T-cell (primary cell): Measurements from ENCODE around the gene MOXD1. TPM values are rescaled to one million over a fixed set of nuclear protein-coding genes. Genes with fewer than 3 reads are reported as not detected.

Source experiments
- ATAC-seq, 4 experiments: fragments of 200-7000 bp in 3 of 4; fragments of 150-1000 bp in 1 of 4; cut with Tn5 transposase; replicated peaks in 1 of 4; 1 replicate in 3 of 4; 2 replicates in 1 of 4; pipeline ENCODE4 v1.10.0; 2021; ENCODE audit warnings: moderate library complexity in 3 of 4, mild to moderate bottlenecking in 2 of 4, moderate number of reproducible peaks in 1 of 4
- CTCF ChIA-PET, 2 donors: fragments of 300-600 bp; sonication (Branson Sonifier 250); formaldehyde crosslinking; loops; one replicate each; lab custom pipeline; 2022; ENCODE audit warnings: antibody characterized with exemption in 2 of 2; lab: Charles Lee
- POLR2A ChIA-PET, 2 donors: fragments of 300-600 bp; sonication (Branson Sonifier 250); formaldehyde crosslinking; loops; one replicate each; lab custom pipeline; 2022; ENCODE audit warnings: antibody characterized with exemption in 2 of 2; lab: Charles Lee
- DNase-seq, 35 experiments: peaks; one replicate each; pipeline versions ENCODE4 v3.0.0 to v3.0.0-alpha.2; 2013 to 2023
- H3K27ac ChIP-seq: one replicate; pipeline ENCODE4 v1.5.1; 2013; ENCODE audit warnings: low read length
- H3K27me3 ChIP-seq, 2 experiments: replicated peaks in 1 of 2; 1 replicate in 1 of 2; 2 replicates in 1 of 2; pipeline versions ENCODE4 v1.6.1 to v1.7.0; 2013; ENCODE audit warnings: low read length in 1 of 2, mixed read lengths in 1 of 2; ENCODE audit not compliant: control insufficient read depth in 2 of 2, insufficient read depth in 2 of 2; ENCODE audit errors: extremely low read depth in 1 of 2
- H3K36me3 ChIP-seq, 2 donors: 1 replicate in 1 of 2; 2 replicates in 1 of 2; pipeline versions ENCODE4 v1.6.1 to v1.7.0; 2013; ENCODE audit warnings: low read length in 1 of 2; ENCODE audit not compliant: control insufficient read depth in 2 of 2, insufficient read depth in 1 of 2; ENCODE audit errors: extremely low read depth in 1 of 2
- H3K4me1 ChIP-seq, 2 experiments: 1 replicate in 1 of 2; 2 replicates in 1 of 2; pipeline versions ENCODE4 v1.6.1 to v1.7.0; 2013; ENCODE audit warnings: low read length in 2 of 2, mixed read lengths in 1 of 2; ENCODE audit not compliant: insufficient read depth in 2 of 2, control insufficient read depth in 1 of 2; ENCODE audit errors: extremely low read depth in 1 of 2
- H3K4me3 ChIP-seq, 2 donors: 1 replicate in 1 of 2; 2 replicates in 1 of 2; pipeline versions ENCODE4 v1.5.1 to v1.7.0; 2013; ENCODE audit warnings: mild to moderate bottlenecking in 2 of 2, low read length in 1 of 2, moderate library complexity in 1 of 2; ENCODE audit not compliant: control insufficient read depth in 1 of 2; ENCODE audit errors: extremely low read depth in 1 of 2
- H3K9me3 ChIP-seq: 2 replicates; pipeline ENCODE4 v1.7.0; 2013
- H3K27ac Mint-ChIP-seq, 2 donors: one replicate each; pipeline ENCODE4 v1.8.0; 2020 to 2021; ENCODE audit warnings: mild to moderate bottlenecking in 2 of 2, mixed read lengths in 2 of 2
- H3K27me3 Mint-ChIP-seq, 2 donors: one replicate each; pipeline ENCODE4 v1.8.0; 2021 to 2022; ENCODE audit warnings: mixed read lengths in 2 of 2
- H3K36me3 Mint-ChIP-seq: one replicate; pipeline ENCODE4 v1.8.0; 2021; ENCODE audit warnings: mixed read lengths
- H3K4me1 Mint-ChIP-seq, 3 donors: one replicate each; pipeline ENCODE4 v1.8.0; 2020 to 2022; ENCODE audit warnings: mixed read lengths in 3 of 3, mild to moderate bottlenecking in 1 of 3
- H3K4me3 Mint-ChIP-seq, 3 donors: one replicate each; pipeline ENCODE4 v1.8.0; 2020 to 2022; ENCODE audit warnings: mild to moderate bottlenecking in 3 of 3, mixed read lengths in 3 of 3, moderate library complexity in 3 of 3
- H3K9me3 Mint-ChIP-seq, 3 donors: one replicate each; pipeline ENCODE4 v1.8.0; 2020 to 2022; ENCODE audit warnings: mixed read lengths in 3 of 3
- WGBS: methylation state at CpG from one replicate; pipeline ENCODE4 v1.1.5; 2013; ENCODE audit warnings: missing lambda C conversion rate; ENCODE audit not compliant: insufficient coverage; 5-methylcytosine and 5-hydroxymethylcytosine counted together
- total RNA-seq, 35 experiments: library from RNA in 6 of 35; stranded (reverse) in 6 of 35; fragments of 120-200 nt in 1 of 35; gene quantifications; one replicate each; pipeline versions ENCODE4 v1.2.1 to v1.2.4 and lab custom pipeline; 2013 to 2026

MOXD1 gene
- total RNA-seq, 5 donors from 2014 or later (not counting 1 experiment from before 2014, with no cell fraction given) = 0.13 to 0.53 (median 0.15) TPM; not detected in 1

DNA sequence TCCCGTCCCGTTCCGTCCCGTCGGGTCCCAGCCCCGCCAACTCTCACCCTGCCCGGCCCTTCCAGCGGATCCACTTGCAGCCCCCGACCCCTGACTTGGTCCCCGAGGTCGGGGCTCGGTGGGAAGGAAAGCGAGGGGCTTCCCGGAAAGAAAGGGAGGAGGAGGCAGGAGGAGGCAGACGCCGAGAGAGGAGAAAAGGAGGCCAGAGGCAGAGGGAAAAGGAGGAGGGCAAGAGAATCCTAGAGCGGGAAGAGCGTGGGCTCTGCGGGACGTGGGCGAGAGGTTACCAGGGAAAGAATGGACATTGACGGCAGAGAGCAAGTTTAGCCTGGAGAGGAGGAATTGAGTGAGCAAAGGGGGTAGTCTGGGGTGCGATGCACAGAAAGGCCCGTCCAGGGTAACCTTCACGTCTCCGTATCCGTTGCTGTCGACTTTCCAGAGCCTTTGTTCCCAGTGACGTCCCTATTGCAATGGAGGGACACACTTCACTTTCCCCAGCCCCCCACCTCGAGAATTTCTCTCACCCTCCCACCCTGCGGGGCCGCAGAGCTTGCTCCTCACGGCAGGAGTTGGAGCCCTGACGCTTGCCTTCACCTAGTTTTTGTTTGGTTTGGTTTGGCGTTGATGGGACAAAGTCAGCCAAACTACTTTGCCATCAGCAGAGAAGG is 477 bp upstream of the MOXD1 start:
- POLR2A ChIA-PET = no interaction called here
- Histone ChIP-seq H3K9me3 (no peaks in the 10 kb centered on the region), H3K27ac (no peak overlapping the region), H3K4me1 (peaks cover 0 to 12% of the 10 kb centered on the region in 2 experiments), H3K36me3 (no peaks in the 10 kb centered on the region), H3K4me3 (peak overlapping the region in 1 of 2 donors; percentile 57), H3K27me3 (peaks cover 19 to 24% of the 10 kb centered on the region in 2 experiments)
- Mint-ChIP-seq H3K27me3 (peaks cover 48 to 61% of the 10 kb centered on the region in 2 donors), H3K36me3 (no peaks in the 10 kb centered on the region), H3K9me3 (peaks cover 0 to 2% (median 0%) of the 10 kb centered on the region in 3 donors), H3K4me1 (peaks cover 6 to 16% (median 10%) of the 10 kb centered on the region in 3 donors), H3K4me3 (peak overlapping the region; percentile 41 to 53 (median 51)), H3K27ac (no peak overlapping the region)
- CTCF ChIA-PET = no interaction called here
- ATAC-seq = no peak
- DNase-seq = no peak
- WGBS = 19% methylated on average over 20 of the region's 35 CpGs

GRCh38 chr6:132400555-132400882 is 756 bp downstream of the MOXD1 start:
- ATAC-seq (no peak), DNase-seq (no peak)
- ChIA-PET CTCF (no interaction called here), POLR2A (no interaction called here)
- peaks cover 0 to 11% (median 8%) of the 10 kb centered on the region in 3 donors for H3K9me3 Mint-ChIP-seq
- H3K4me1 Mint-ChIP-seq = peaks cover 6 to 16% (median 10%) of the 10 kb centered on the region in 3 donors
- H3K27ac Mint-ChIP-seq = no peak overlapping the region
- Histone ChIP-seq H3K4me3 (peak overlapping the region in 1 of 2 donors; percentile 57), H3K27me3 (peaks cover 19 to 24% of the 10 kb centered on the region in 2 experiments), H3K27ac (no peak overlapping the region), H3K9me3 (no peaks in the 10 kb centered on the region), H3K4me1 (peaks cover 0 to 12% of the 10 kb centered on the region in 2 experiments), H3K36me3 (no peaks in the 10 kb centered on the region)
- 20% methylated on average over 10 of the region's 11 CpGs for WGBS
- no peaks in the 10 kb centered on the region for H3K36me3 Mint-ChIP-seq
- peaks cover 53 to 56% of the 10 kb centered on the region in 2 donors for H3K27me3 Mint-ChIP-seq
- H3K4me3 Mint-ChIP-seq = peak overlapping the region; percentile 7 to 72 (median 39)

- no peaks in the 10 kb centered on the region for H3K9me3 ChIP-seq
- WGBS = no CpG with 5 or more reads among the region's 4 CpGs
- no peak overlapping the region for H3K27ac Mint-ChIP-seq
- POLR2A ChIA-PET = no interaction called here
- no peaks in the 10 kb centered on the region for H3K36me3 Mint-ChIP-seq
- H3K27me3 Mint-ChIP-seq = peaks cover 53 to 54% of the 10 kb centered on the region in 2 donors
- peaks cover 19 to 24% of the 10 kb centered on the region in 2 experiments for H3K27me3 ChIP-seq
- H3K27ac ChIP-seq = no peak overlapping the region
- H3K4me3 ChIP-seq = no peak overlapping the region
- H3K9me3 Mint-ChIP-seq = peaks cover 5 to 21% (median 18%) of the 10 kb centered on the region in 3 donors
- H3K4me1 ChIP-seq = peaks cover 0 to 12% of the 10 kb centered on the region in 2 experiments
- peaks cover 6 to 16% (median 10%) of the 10 kb centered on the region in 3 donors for H3K4me1 Mint-ChIP-seq
- no peak for ATAC-seq
- no peaks in the 10 kb centered on the region for H3K36me3 ChIP-seq
- CTCF ChIA-PET = no interaction called here
- H3K4me3 Mint-ChIP-seq = peak overlapping the region in 1 of 3 donors; percentile 72
- no peak for DNase-seq
Observed at GRCh38 chr6:132399376-132400074, 1.8 kb downstream of the MOXD1 start.

DNA sequence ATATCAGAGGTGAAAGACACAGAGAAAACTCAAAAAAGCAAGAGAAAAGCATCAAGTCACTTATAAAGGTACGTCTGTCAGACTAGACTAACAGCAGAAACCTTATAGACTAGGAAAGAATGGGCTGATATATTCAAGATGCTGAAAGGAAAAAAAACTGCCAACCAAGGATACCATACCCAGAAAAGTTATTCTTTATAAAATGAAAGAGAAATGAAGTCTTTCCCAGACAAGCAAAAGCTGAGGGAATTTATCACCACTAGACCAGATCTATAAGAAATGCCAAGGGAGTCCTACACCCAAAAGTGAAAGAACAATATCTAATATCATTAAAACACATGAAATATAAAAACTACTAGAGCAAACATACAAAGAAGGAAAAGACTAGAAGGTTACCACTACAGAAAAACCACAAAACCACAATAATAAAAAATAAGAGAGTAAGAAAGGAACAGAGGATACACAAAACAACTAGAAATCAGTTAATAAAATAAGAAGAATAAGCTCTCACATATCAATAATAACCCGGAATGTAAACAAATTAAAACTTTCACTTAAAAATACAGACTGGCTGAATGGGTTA is 6.2 kb downstream of the MOXD1 start:
- Mint-ChIP-seq H3K27ac (no peak overlapping the region), H3K27me3 (peaks cover 28 to 30% of the 10 kb centered on the region in 2 donors)
- CTCF ChIA-PET = no interaction called here

DNA sequence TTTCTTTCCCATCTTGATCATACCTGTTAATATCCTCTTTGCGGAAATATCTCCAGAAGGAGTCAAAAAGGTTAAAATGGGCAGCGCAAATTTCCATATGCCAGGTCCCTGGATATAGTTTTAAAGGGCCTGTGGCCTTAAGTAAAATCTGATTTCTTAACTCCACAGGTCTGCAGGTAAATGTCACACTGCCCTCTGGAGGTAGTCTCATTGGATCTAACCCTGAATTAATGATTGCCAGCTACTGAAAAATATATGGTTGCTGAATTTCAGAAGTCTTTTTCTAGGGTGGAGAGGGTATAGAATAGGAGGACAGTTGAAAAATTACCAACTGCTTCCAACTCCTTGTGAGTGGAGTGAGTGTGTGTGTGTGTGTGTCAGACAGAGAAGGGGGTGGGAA is 8.5 kb downstream of the MOXD1 start:
- peak in 1 of 35 experiments; percentile 6 for DNase-seq
- Mint-ChIP-seq H3K36me3 (no peaks in the 10 kb centered on the region), H3K9me3 (peaks cover 19 to 34% (median 24%) of the 10 kb centered on the region in 3 donors), H3K27ac (no peak overlapping the region), H3K27me3 (peaks cover 14 to 19% of the 10 kb centered on the region in 2 donors), H3K4me1 (no peaks in the 10 kb centered on the region), H3K4me3 (no peak overlapping the region)
- Histone ChIP-seq H3K27ac (no peak overlapping the region), H3K27me3 (peaks cover 0 to 10% of the 10 kb centered on the region in 2 experiments), H3K36me3 (no peaks in the 10 kb centered on the region), H3K4me1 (no peaks in the 10 kb centered on the region), H3K9me3 (no peaks in the 10 kb centered on the region), H3K4me3 (no peak overlapping the region)
- no peak for ATAC-seq
- POLR2A ChIA-PET = no interaction called here
- WGBS = 100% methylated on average over 2 of the region's 2 CpGs
- CTCF ChIA-PET = interaction anchor here (0.6 to 0.9 kb wide), 3 partner anchors 85 to 160 kb away, joined by 3 to 4 read pairs (median 3); no protein-coding TSS in a partner anchor

More for the DNA sequence above, 6.2 kb downstream of the MOXD1 start:
- DNase-seq = no peak
- Mint-ChIP-seq H3K9me3 (peaks cover 19 to 34% (median 24%) of the 10 kb centered on the region in 3 donors), H3K4me3 (no peak overlapping the region), H3K36me3 (no peaks in the 10 kb centered on the region), H3K4me1 (peaks cover 0 to 2% (median 0%) of the 10 kb centered on the region in 3 donors)
- Histone ChIP-seq H3K27ac (no peak overlapping the region), H3K4me3 (no peak overlapping the region), H3K4me1 (no peaks in the 10 kb centered on the region), H3K36me3 (no peaks in the 10 kb centered on the region), H3K27me3 (peaks cover 1 to 13% of the 10 kb centered on the region in 2 experiments), H3K9me3 (no peaks in the 10 kb centered on the region)
- POLR2A ChIA-PET = interaction anchor here in 1 of 2 donors (0.6 kb wide), 1 partner anchor 34 kb away, joined by 3 read pairs; no protein-coding TSS in a partner anchor
- no peak for ATAC-seq
- WGBS = no CpG with 5 or more reads among the region's 2 CpGs

DNA sequence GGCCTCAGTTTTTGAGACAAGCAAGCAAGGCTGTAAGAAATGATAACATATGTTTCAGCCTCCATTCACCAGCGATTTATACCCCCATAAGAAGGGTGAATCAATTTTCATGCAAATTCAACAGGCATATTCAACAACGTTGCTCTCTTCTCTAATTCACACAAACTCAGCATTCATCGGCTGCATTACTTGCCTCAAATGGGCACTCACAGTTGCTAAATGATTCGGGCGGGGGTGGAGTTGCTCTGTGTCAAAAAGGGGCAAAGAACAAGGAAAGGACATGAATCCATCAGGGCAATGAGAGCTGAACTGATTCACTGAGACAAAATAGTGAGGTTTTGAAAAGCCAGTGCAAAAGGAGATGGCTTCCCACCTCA is 9.0 kb downstream of the MOXD1 start:
- no peaks in the 10 kb centered on the region for H3K9me3 ChIP-seq
- H3K4me1 Mint-ChIP-seq = no peaks in the 10 kb centered on the region
- WGBS = 79% methylated on average over 5 of the region's 5 CpGs
- CTCF ChIA-PET = interaction anchor here in 1 of 2 donors (0.9 kb wide), 1 partner anchor 113 kb away, joined by 4 read pairs; no protein-coding TSS in a partner anchor
- H3K36me3 Mint-ChIP-seq = no peaks in the 10 kb centered on the region
- POLR2A ChIA-PET = no interaction called here
- H3K4me3 ChIP-seq = no peak overlapping the region
- H3K4me1 ChIP-seq = no peaks in the 10 kb centered on the region
- peaks cover 19 to 34% (median 24%) of the 10 kb centered on the region in 3 donors for H3K9me3 Mint-ChIP-seq
- H3K27me3 ChIP-seq = peaks cover 0 to 10% of the 10 kb centered on the region in 2 experiments
- H3K27me3 Mint-ChIP-seq = peaks cover 14 to 16% of the 10 kb centered on the region in 2 donors
- no peaks in the 10 kb centered on the region for H3K36me3 ChIP-seq
- H3K27ac ChIP-seq = no peak overlapping the region
- H3K27ac Mint-ChIP-seq = no peak overlapping the region
- H3K4me3 Mint-ChIP-seq = no peak overlapping the region
- ATAC-seq = no peak
- no peak for DNase-seq
